Keratinocyte (primary cell): Measurements from ENCODE around the gene VARS1.

Experiments
- CTCF ChIP-seq, 3 experiments: IDR thresholded peaks in 1 of 3; conservative IDR thresholded peaks in 1 of 3; optimal IDR thresholded peaks in 1 of 3; 2 replicates in 2 of 3; 3 replicates in 1 of 3; pipeline versions ENCODE3 to v1.5.1; 2011; ENCODE audit warnings: low read length in 3 of 3, mild to moderate bottlenecking in 3 of 3, moderate library complexity in 2 of 3, control low read depth in 1 of 3, inconsistent platforms in 1 of 3; ENCODE audit not compliant: insufficient read depth in 2 of 3; ENCODE audit errors: extremely low read depth in 1 of 3
- EZH2 ChIP-seq: IDR thresholded peaks from one replicate; pipeline ENCODE4 v1.6.1; 2012; ENCODE audit warnings: inconsistent platforms, mild to moderate bottlenecking, low read length, moderate library complexity

- TF ChIP-seq CTCF (optimal IDR thresholded peaks at IDR 0.05 in 1 of 3, IDR thresholded peaks at IDR 0.05 in 1 of 3, conservative IDR thresholded peaks at IDR 0.05 in 1 of 3; ENCODE audit: extremely low read depth in 1 of 3, insufficient read depth in 2 of 3, low read length in 3 of 3) (no peak), EZH2 (no peak)
Measured at GRCh38 chr6:31825553-31825952, 30.0 kb upstream of the VARS1 start.
